Uterus (tissue), 2 donors: ENCODE measurements around the gene MGAT2.

Experiments used
- CTCF ChIP-seq, 4 experiments: fragments of 200-600 bp in 2 of 4; fragments of 450-650 bp in 2 of 4; sonication (generic) in 2 of 4; IDR thresholded peaks; one replicate each; pipeline ENCODE4 v1.5.1; 2016 to 2019; ENCODE audit warnings: antibody characterized with exemption in 4 of 4, mild to moderate bottlenecking in 2 of 4, moderate library complexity in 1 of 4
- POLR2A ChIP-seq, 2 donors: fragments of 450-650 bp; IDR thresholded peaks; one replicate each; pipeline ENCODE4 v1.6.1; 2016; ENCODE audit warnings: antibody characterized with exemption in 2 of 2, mild to moderate bottlenecking in 1 of 2, moderate library complexity in 1 of 2

- TF ChIP-seq CTCF (IDR thresholded peaks at IDR 0.05) = no peak
- TF ChIP-seq POLR2A (IDR thresholded peaks at IDR 0.05) = no peak
Observed at GRCh38 chr14:49612251-49612650, 8.3 kb upstream of the MGAT2 start.
